Liver (tissue), 9 donors: ENCODE results near the gene POLR1H. TPM values are rescaled to one million over a fixed set of nuclear protein-coding genes. Genes with fewer than 3 reads are reported as not detected.

Source experiments
- DNase-seq: peaks from one replicate; pipeline ENCODE4 v3.0.0-alpha.2; 2017; ENCODE audit warnings: low spot score
- H3K27ac ChIP-seq, 2 donors: one replicate each; pipeline ENCODE4 v1.7.0; 2013; ENCODE audit warnings: inconsistent platforms in 2 of 2, low read length in 2 of 2, control low read depth in 1 of 2, low read depth in 1 of 2, mild to moderate bottlenecking in 1 of 2
- H3K27me3 ChIP-seq, 4 donors: one replicate each; pipeline versions ENCODE4 v1.6.1 to v1.7.0; 2013; ENCODE audit warnings: low read length in 3 of 4, inconsistent platforms in 1 of 4, mild to moderate bottlenecking in 1 of 4, moderate library complexity in 1 of 4; ENCODE audit not compliant: control insufficient read depth in 4 of 4, insufficient read depth in 4 of 4
- H3K36me3 ChIP-seq, 4 donors: one replicate each; pipeline versions ENCODE4 v1.6.1 to v1.7.0; 2013; ENCODE audit warnings: low read length in 3 of 4, mild to moderate bottlenecking in 3 of 4, low read depth in 1 of 4, moderate library complexity in 1 of 4; ENCODE audit not compliant: control insufficient read depth in 4 of 4, insufficient read depth in 3 of 4
- H3K4me1 ChIP-seq, 4 donors: one replicate each; pipeline versions ENCODE4 v1.6.1 to v1.7.0; 2013; ENCODE audit warnings: low read length in 3 of 4, mild to moderate bottlenecking in 3 of 4, moderate library complexity in 1 of 4; ENCODE audit not compliant: control insufficient read depth in 4 of 4, insufficient read depth in 4 of 4
- H3K4me3 ChIP-seq, 3 donors: one replicate each; pipeline versions ENCODE4 v1.6.1 to v1.7.0; 2013; ENCODE audit warnings: low read length in 3 of 3, control low read depth in 1 of 3, low read depth in 1 of 3, mild to moderate bottlenecking in 1 of 3
- H3K9ac ChIP-seq, 2 donors: one replicate each; pipeline ENCODE4 v1.7.0; 2013; ENCODE audit warnings: low read length in 2 of 2, mild to moderate bottlenecking in 2 of 2, moderate library complexity in 2 of 2, control low read depth in 1 of 2, low read depth in 1 of 2
- H3K9me3 ChIP-seq, 4 donors: one replicate each; pipeline versions ENCODE4 v1.6.1 to v1.7.0; 2013; ENCODE audit warnings: low read length in 3 of 4; ENCODE audit not compliant: control insufficient read depth in 4 of 4
- ATF3 ChIP-seq: IDR thresholded peaks from 2 replicates; pipeline ENCODE4 v1.6.1; 2016; ENCODE audit warnings: antibody characterized with exemption
- CTCF ChIP-seq: fragments of 150-350 bp; IDR thresholded peaks from 2 replicates; pipeline ENCODE4 v1.5.1; 2017; ENCODE audit warnings: improper control_type of control experiment, low read depth, low read length; ENCODE audit not compliant: missing input control
- EGR1 ChIP-seq, 2 donors: IDR thresholded peaks; 2 replicates each; pipeline ENCODE4 v1.6.1; 2016 to 2018; ENCODE audit warnings: antibody characterized with exemption in 2 of 2, low read depth in 2 of 2
- FOXA1 ChIP-seq: IDR thresholded peaks from 2 replicates; pipeline ENCODE4 v1.6.1; 2016; ENCODE audit warnings: antibody characterized with exemption
- FOXA2 ChIP-seq: IDR thresholded peaks from 2 replicates; pipeline ENCODE4 v1.6.1; 2016; ENCODE audit warnings: antibody characterized with exemption
- GABPA ChIP-seq, 2 donors: IDR thresholded peaks in 1 of 2; conservative IDR thresholded peaks in 1 of 2; 2 replicates each; pipeline ENCODE4 v1.6.1; 2016; ENCODE audit warnings: antibody characterized with exemption in 2 of 2, mild to moderate bottlenecking in 1 of 2, moderate library complexity in 1 of 2
- HNF4A ChIP-seq, 2 donors: conservative IDR thresholded peaks; 2 replicates each; pipeline ENCODE4 v1.6.1; 2016; ENCODE audit warnings: antibody characterized with exemption in 2 of 2, mild to moderate bottlenecking in 2 of 2
- HNF4G ChIP-seq: IDR thresholded peaks from 2 replicates; pipeline ENCODE4 v1.6.1; 2016; ENCODE audit warnings: antibody characterized with exemption
- JUND ChIP-seq, 2 donors: IDR thresholded peaks; 2 replicates each; pipeline ENCODE4 v1.6.1; 2016; ENCODE audit warnings: antibody characterized with exemption in 2 of 2
- MAX ChIP-seq: IDR thresholded peaks from 2 replicates; pipeline ENCODE4 v1.6.1; 2016; ENCODE audit warnings: antibody characterized with exemption
- NR2F2 ChIP-seq: IDR thresholded peaks from 2 replicates; pipeline ENCODE4 v1.6.1; 2016; ENCODE audit warnings: antibody characterized with exemption
- RAD21 ChIP-seq, 2 donors: IDR thresholded peaks; 2 replicates each; pipeline ENCODE4 v1.6.1; 2016; ENCODE audit warnings: antibody characterized with exemption in 2 of 2, mild to moderate bottlenecking in 2 of 2
- REST ChIP-seq: IDR thresholded peaks from 2 replicates; pipeline ENCODE4 v1.6.1; 2016; ENCODE audit warnings: antibody characterized with exemption, mild to moderate bottlenecking
- RXRA ChIP-seq, 2 donors: IDR thresholded peaks; 2 replicates each; pipeline ENCODE4 v1.6.1; 2017 to 2018; ENCODE audit warnings: antibody characterized with exemption in 2 of 2, mild to moderate bottlenecking in 1 of 2
- SP1 ChIP-seq: IDR thresholded peaks from 2 replicates; pipeline ENCODE4 v1.6.1; 2018; ENCODE audit warnings: antibody characterized with exemption, mild to moderate bottlenecking
- TAF1 ChIP-seq: conservative IDR thresholded peaks from 2 replicates; pipeline ENCODE4 v1.6.1; 2016; ENCODE audit warnings: antibody characterized with exemption, mild to moderate bottlenecking
- YY1 ChIP-seq: IDR thresholded peaks from 2 replicates; pipeline ENCODE4 v1.6.1; 2016; ENCODE audit warnings: antibody characterized with exemption, mild to moderate bottlenecking
- ZBTB33 ChIP-seq: IDR thresholded peaks from 2 replicates; pipeline ENCODE4 v1.6.1; 2016; ENCODE audit warnings: antibody characterized with exemption
- WGBS: extraction: QIAGEN DNeasy Blood & Tissue Kit; methylation state at CpG from one replicate; pipeline ENCODE4 v1.1.7; 2013; 5-methylcytosine and 5-hydroxymethylcytosine counted together
- polyA plus RNA-seq, 2 donors: library from polyadenylated mRNA; stranded (reverse) in 1 of 2; unstranded in 1 of 2; fragments of 200-250 nt in 1 of 2; fragments of >200 nt in 1 of 2; fragmentation: Nextera tagmentation in 1 of 2; extraction: Ambion mirVana in 1 of 2; gene quantifications; one replicate each; pipeline versions ENCODE4 v1.2.1 to v1.2.3, GENCODE V29; 2013 to 2015
- total RNA-seq, 2 donors: library from RNA; depleted of rRNA; stranded (reverse); fragments of >200 nt; gene quantifications; one replicate each; pipeline ENCODE4 v1.2.3, GENCODE V29; 2014
- donor health status: healthy.
- donor health status: healthy.
- donor health status: healthy.
- donor health status: healthy.
- donor health status: healthy.

Gene POLR1H
- total and polyA plus RNA-seq, 4 donors: 7.0 to 27.5 (median 16.8) TPM

GRCh38 chr6:30096829-30097228 is 35.8 kb downstream of the POLR1H start:
- Histone ChIP-seq H3K9ac (no peak overlapping the region), H3K36me3 (no peaks in the 10 kb centered on the region), H3K4me1 (peaks cover 8 to 18% (median 14%) of the 10 kb centered on the region in 4 donors), H3K27ac (no peak overlapping the region), H3K27me3 (peaks cover 5 to 12% (median 6%) of the 10 kb centered on the region in 4 donors), H3K9me3 (no peaks in the 10 kb centered on the region), H3K4me3 (no peak overlapping the region)
- 44% methylated on average over 1 of the region's 1 CpG for WGBS
- no peak for DNase-seq
- TF ChIP-seq SP1 (no peak), EGR1 (IDR thresholded peaks at IDR 0.05; ENCODE audit: low read depth in 2 of 2) (no peak), CTCF (no peak), NR2F2 (no peak), REST (no peak), RAD21 (IDR thresholded peaks at IDR 0.05) (no peak), TAF1 (no peak), ATF3 (no peak), JUND (IDR thresholded peaks at IDR 0.05) (no peak), YY1 (no peak), HNF4A (conservative IDR thresholded peaks at IDR 0.05) (no peak), FOXA2 (no peak), FOXA1 (no peak)

- Histone ChIP-seq H3K36me3 (no peaks in the 10 kb centered on the region), H3K27me3 (peaks cover 0 to 7% (median 4%) of the 10 kb centered on the region in 4 donors), H3K9me3 (no peaks in the 10 kb centered on the region), H3K9ac (no peak overlapping the region), H3K4me3 (no peak overlapping the region), H3K27ac (no peak overlapping the region), H3K4me1 (peaks cover 8 to 29% (median 22%) of the 10 kb centered on the region in 4 donors)
- DNase-seq: no peak
- WGBS: 67% methylated on average over 4 of the region's 4 CpGs
- TF ChIP-seq HNF4A (conservative IDR thresholded peaks at IDR 0.05): no peak
- TF ChIP-seq HNF4G: no peak
- TF ChIP-seq RAD21 (IDR thresholded peaks at IDR 0.05): no peak
- no peak for TF ChIP-seq ATF3
- TF ChIP-seq EGR1 (IDR thresholded peaks at IDR 0.05; ENCODE audit: low read depth in 2 of 2): no peak
- no peak for TF ChIP-seq JUND (IDR thresholded peaks at IDR 0.05)
- TF ChIP-seq MAX: no peak
- TF ChIP-seq RXRA (IDR thresholded peaks at IDR 0.05): no peak
- TF ChIP-seq CTCF: no peak
- TF ChIP-seq ZBTB33: no peak
- no peak for TF ChIP-seq FOXA1
- no peak for TF ChIP-seq SP1
- TF ChIP-seq GABPA (IDR thresholded peaks at IDR 0.05 in 1 of 2, conservative IDR thresholded peaks at IDR 0.05 in 1 of 2): no peak
- TF ChIP-seq FOXA2: no peak
- no peak for TF ChIP-seq NR2F2
- TF ChIP-seq TAF1: no peak
Measured at GRCh38 chr6:30097902-30098768, 37.1 kb downstream of the POLR1H start.
